GM10248 (cell line): Measurements from ENCODE around the gene SYT7.

Source experiments
- CTCF ChIA-PET: fragments of 300-600 bp; sonication (Branson Sonifier 250); formaldehyde crosslinking; extraction: SDS; loops from one replicate; lab custom pipeline; 2021; ENCODE audit warnings: antibody characterized with exemption; lab: Yijun Ruan, JAX
- POLR2A ChIA-PET: fragments of 350-650 bp; sonication (Branson Sonifier 250); formaldehyde crosslinking; extraction: SDS; loops from one replicate; lab custom pipeline; 2020; ENCODE audit warnings: antibody characterized with exemption; lab: Yijun Ruan, JAX
- DNase-seq: peaks from one replicate; pipeline ENCODE4 v3.0.0; 2012; ENCODE audit errors: extremely low spot score
- CTCF ChIP-seq: IDR thresholded peaks from 2 replicates; pipeline ENCODE4 v1.5.1; 2012; ENCODE audit warnings: mild to moderate bottlenecking, low read depth; ENCODE audit errors: extremely low read depth, missing control alignments, control extremely low read depth

Gene SYT7

GRCh38 chr11:61533401-61533800, 47.5 kb downstream of the SYT7 start:
- ChIA-PET POLR2A (no interaction called here), CTCF (interaction anchor here (0.8 to 4.8 kb wide), 6 partner anchors 12 to 99 kb away, joined by 3 to 35 read pairs (median 10); no protein-coding TSS in a partner anchor)
- TF ChIP-seq CTCF, result no peak
- no peak for DNase-seq

DNA sequence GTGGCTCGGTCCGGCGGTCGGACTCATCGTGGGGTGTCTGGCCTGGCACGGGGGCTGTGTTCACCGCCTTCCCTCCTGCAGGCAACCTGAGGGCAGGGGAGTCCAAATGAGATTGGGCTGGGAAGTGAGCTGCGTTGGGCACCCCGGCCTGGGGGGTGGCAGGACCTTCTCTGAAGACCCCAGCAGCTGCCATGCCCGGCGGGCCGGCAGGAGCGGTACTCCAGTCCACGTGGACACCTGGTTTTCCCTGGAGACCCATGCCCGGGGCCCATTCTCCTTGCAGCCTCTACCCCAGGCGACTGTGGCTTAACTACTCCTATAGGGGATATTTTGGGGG, 47.9 kb downstream of the SYT7 start:
- POLR2A ChIA-PET, result no interaction called here

GRCh38 chr11:61532134-61533038, 48.5 kb downstream of the SYT7 start:
- DNase-seq, result peak; percentile 85
- ChIA-PET CTCF (interaction anchor here (0.6 to 4.8 kb wide), 21 partner anchors 7 to 177 kb away, joined by 3 to 35 read pairs (median 5); no protein-coding TSS in a partner anchor), POLR2A (interaction anchor here (0.6 kb wide), 1 partner anchor 204 kb away, joined by 4 read pairs; no protein-coding TSS in a partner anchor)
- peak; percentile 87 for TF ChIP-seq CTCF

More for the DNA sequence above, 47.9 kb downstream of the SYT7 start:
- DNase-seq, result no peak
- TF ChIP-seq CTCF, result no peak
- CTCF ChIA-PET, result interaction anchor here (1.7 to 4.8 kb wide), 7 partner anchors 9 to 98 kb away, joined by 4 to 35 read pairs (median 11); no protein-coding TSS in a partner anchor

DNA sequence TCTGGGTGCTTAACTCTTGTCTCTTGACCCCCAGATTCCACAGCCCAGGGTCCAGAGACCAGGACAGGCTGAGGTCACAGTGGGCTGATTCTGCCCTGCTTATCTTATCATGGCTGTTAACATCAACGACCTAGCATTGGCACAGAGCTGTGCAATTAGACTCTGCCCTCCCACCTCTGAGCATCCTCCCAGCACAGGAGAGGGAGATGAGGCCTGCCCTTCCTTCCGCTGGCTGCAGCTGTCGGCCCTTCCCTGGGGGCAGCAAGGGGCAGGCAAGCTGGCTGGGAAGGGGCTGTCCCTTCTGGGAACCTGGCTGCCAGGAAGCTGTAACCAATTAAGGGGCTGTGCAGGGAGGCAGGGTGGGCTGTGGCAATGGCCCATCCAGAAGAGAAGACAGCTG, 49.8 kb downstream of the SYT7 start:
- ChIA-PET CTCF (interaction anchor here (1.0 to 4.8 kb wide), 15 partner anchors 9 to 96 kb away, joined by 3 to 35 read pairs (median 7); no protein-coding TSS in a partner anchor), POLR2A (no interaction called here)
- TF ChIP-seq CTCF, result no peak
- DNase-seq, result no peak

DNA sequence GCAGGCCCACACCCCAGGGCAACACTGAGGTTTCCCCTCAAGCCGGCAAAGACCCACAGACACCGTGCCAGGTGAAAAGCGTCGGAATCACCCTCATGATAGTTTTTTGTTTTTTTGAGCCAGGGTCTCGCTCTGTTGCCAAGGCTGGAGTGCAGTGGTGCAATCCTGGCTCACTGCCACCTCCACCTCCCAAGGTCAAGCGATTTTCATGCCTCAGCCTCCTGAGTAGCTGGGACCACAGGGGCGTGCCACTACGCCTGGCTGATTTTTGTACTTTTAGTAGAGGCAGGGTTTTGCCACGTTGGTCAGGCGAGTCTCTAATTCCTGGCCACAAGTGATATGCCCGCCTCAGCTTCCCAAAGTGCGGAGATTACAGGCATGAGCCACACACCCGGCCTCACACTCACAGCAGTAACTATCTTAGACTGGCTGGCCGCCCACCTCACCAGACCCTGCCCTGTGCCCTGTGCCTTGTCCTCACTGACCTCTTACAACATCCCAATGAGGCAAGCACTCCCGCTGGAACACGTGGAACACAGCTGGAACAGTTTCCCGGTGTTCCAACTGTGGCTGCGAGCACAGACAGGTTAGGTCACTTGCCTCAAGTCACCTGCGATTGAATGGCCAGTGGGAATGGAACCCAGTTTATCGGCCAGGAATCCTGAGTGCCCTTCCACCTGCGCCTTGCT, 51.2 kb downstream of the SYT7 start:
- no peak for DNase-seq
- CTCF ChIA-PET, result interaction anchor here (1.2 to 4.8 kb wide), 3 partner anchors 12 to 95 kb away, joined by 3 to 35 read pairs (median 12); no protein-coding TSS in a partner anchor
- no peak for TF ChIP-seq CTCF
- POLR2A ChIA-PET, result no interaction called here

- DNase-seq, result no peak
- ChIA-PET POLR2A (no interaction called here), CTCF (interaction anchor here (4.2 kb wide), 1 partner anchor 11 kb away, joined by 41 read pairs; no protein-coding TSS in a partner anchor)
- no peak for TF ChIP-seq CTCF
These were observed 52.8 kb downstream of the SYT7 start for GRCh38 chr11:61528114-61528513.
